Spleen (tissue), 7 donors: Measurements from ENCODE around the gene PAPLN.

ENCODE experiments used
- POLR2AphosphoS5 ChIP-seq, 3 donors: sonication (generic); formaldehyde crosslinking; IDR thresholded peaks; one replicate each; pipeline ENCODE4 v1.5.1; 2017; ENCODE audit warnings: antibody characterized with exemption in 3 of 3
- TF ChIP-seq, protein P1 (sequence below), 11 experiments: fragments of 200-600 bp in 7 of 11; fragments of 450-650 bp in 4 of 11; sonication (generic) in 4 of 11; IDR thresholded peaks in 8 of 11; conservative IDR thresholded peaks in 3 of 11; 1 replicate in 7 of 11; 2 replicates in 4 of 11; pipeline versions ENCODE4 v1.4.0 to v1.8.0; 2016 to 2021; ENCODE audit warnings: antibody characterized with exemption in 11 of 11, inconsistent platforms in 4 of 11, mild to moderate bottlenecking in 1 of 11
- donor health status: DM: no; HTN: no; CAD: no; lungs with moderate emphysema.
- donor health status: DM: no; HTN: no; CAD: no.
- donor health status: DM: no; HTN: no; CAD: no.

DNA sequence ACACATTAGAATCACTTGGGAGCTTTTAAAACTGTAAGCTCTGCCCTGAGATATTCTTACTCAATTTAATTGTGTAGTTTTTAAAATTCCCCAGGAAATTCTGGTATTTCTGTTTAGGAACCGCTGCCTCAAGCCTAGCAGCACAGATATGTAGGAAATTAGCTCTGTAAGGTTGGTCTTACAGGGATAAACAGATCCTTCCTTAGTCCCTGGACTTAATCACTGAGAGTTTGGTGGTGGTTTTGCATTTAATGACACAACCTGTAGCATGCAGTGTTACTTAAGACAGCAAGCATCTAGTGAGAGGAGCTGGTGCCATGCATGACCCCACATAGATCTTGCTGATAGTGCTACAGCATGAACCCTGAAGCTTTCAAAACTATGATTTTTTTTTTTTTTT lies 19.9 kb upstream of the PAPLN start:
- TF ChIP-seq, protein P1, sequence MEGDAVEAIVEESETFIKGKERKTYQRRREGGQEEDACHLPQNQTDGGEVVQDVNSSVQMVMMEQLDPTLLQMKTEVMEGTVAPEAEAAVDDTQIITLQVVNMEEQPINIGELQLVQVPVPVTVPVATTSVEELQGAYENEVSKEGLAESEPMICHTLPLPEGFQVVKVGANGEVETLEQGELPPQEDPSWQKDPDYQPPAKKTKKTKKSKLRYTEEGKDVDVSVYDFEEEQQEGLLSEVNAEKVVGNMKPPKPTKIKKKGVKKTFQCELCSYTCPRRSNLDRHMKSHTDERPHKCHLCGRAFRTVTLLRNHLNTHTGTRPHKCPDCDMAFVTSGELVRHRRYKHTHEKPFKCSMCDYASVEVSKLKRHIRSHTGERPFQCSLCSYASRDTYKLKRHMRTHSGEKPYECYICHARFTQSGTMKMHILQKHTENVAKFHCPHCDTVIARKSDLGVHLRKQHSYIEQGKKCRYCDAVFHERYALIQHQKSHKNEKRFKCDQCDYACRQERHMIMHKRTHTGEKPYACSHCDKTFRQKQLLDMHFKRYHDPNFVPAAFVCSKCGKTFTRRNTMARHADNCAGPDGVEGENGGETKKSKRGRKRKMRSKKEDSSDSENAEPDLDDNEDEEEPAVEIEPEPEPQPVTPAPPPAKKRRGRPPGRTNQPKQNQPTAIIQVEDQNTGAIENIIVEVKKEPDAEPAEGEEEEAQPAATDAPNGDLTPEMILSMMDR (IDR thresholded peaks at IDR 0.05 in 8 of 11, conservative IDR thresholded peaks at IDR 0.05 in 3 of 11), result no peak
- no peak for TF ChIP-seq POLR2AphosphoS5 (IDR thresholded peaks at IDR 0.05)
